Measurements from ENCODE around the gene TTC33. TPM values are rescaled to one million over a fixed set of nuclear protein-coding genes. Genes with fewer than 3 reads are reported as not detected.

Gene TTC33
- total RNA-seq, 1 donor from 2014 or later: 24.6 TPM

DNA sequence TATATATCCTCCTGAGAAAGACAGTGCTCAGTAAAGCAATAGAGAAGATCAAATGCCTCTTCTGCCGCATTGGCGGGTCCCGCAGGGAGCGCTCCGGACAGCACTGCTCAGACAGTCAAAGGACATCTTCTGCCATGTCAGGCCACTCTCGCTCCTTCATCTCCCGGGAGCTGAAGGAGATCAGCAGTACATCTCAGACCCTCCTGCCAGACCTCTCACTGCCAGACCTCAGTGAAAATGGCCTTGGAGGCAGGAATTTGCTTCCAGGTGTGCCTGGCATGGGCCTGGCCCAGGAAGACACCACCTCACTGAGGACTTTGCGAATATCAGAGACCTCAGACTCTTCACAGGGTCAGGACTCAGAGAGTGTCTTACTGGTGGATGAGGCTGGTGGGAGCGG, 63.9 kb downstream of the TTC33 start:
- no peak for DNase-seq (ENCODE audit: low spot score)
- H3K4me1 Mint-ChIP-seq (ENCODE audit: low read depth): peaks cover 38% of the 10 kb centered on the region
- H3K27me3 Mint-ChIP-seq (ENCODE audit: insufficient read depth): no peaks in the 10 kb centered on the region
- H3K27ac Mint-ChIP-seq: peak overlapping the region; percentile 41
- no peaks in the 10 kb centered on the region for H3K9me3 Mint-ChIP-seq
- peaks cover 63% of the 10 kb centered on the region for H3K36me3 Mint-ChIP-seq (ENCODE audit: low read depth)
- H3K4me3 Mint-ChIP-seq: no peak overlapping the region
- intact Hi-C loops (cut with micrococcal nuclease): no loop called here

DNA sequence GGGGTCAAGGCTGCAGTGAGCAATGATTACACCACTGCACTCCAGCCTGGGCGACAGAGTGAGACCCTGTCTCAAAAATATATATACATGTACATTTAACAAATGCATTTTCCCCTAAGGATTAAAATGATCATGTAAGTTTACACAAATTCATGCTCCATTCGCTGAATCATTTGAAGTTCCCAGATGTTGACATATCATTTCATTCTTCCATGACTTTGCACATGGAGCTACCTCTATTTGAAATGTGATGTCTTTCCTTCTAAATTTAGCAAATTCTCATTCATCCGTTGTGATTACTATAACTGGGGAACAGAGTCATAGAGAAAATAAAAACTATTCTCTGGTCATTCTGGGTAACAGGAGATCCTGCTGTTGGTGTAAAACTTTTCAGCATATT, 65.5 kb downstream of the TTC33 start:
- Mint-ChIP-seq H3K27me3 (ENCODE audit: insufficient read depth) (no peaks in the 10 kb centered on the region), H3K4me1 (ENCODE audit: low read depth) (peaks cover 54% of the 10 kb centered on the region), H3K4me3 (peak overlapping the region; percentile 31), H3K9me3 (no peaks in the 10 kb centered on the region), H3K27ac (peak overlapping the region; percentile 76), H3K36me3 (ENCODE audit: low read depth) (peaks cover 62% of the 10 kb centered on the region)
- DNase-seq (ENCODE audit: low spot score): no peak
- intact Hi-C loops (cut with micrococcal nuclease): no loop called here

DNA sequence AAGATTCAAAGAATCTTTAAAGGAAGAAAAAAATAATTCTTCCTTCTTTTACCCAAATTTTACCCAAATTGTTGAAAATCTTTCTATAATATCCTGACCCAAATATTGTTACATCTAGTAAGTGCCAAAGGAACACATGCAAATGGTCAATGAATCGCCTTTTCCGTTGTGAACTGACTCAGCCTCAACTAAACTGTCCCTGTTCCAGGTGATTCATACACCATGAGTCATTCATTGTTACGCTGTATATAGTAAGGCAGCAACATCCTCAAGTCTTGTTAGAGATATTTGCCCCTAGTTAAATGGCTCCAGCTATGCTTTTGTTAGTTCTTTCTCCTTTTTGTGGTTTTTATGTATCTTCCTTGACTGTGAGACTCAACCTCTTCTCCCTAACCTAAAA, 66.3 kb downstream of the TTC33 start:
- Mint-ChIP-seq H3K4me3 (peak overlapping the region; percentile 56), H3K4me1 (ENCODE audit: low read depth) (peaks cover 60% of the 10 kb centered on the region), H3K9me3 (no peaks in the 10 kb centered on the region), H3K27me3 (ENCODE audit: insufficient read depth) (no peaks in the 10 kb centered on the region), H3K36me3 (ENCODE audit: low read depth) (peaks cover 62% of the 10 kb centered on the region), H3K27ac (peak overlapping the region; percentile 91)
- DNase-seq (ENCODE audit: low spot score): no peak
- intact Hi-C loops (cut with micrococcal nuclease): loop anchor here (1.0 to 5.0 kb wide), 7 partner anchors 66 to 1512 kb away; partner anchors contain the start of gene TTC33

DNA sequence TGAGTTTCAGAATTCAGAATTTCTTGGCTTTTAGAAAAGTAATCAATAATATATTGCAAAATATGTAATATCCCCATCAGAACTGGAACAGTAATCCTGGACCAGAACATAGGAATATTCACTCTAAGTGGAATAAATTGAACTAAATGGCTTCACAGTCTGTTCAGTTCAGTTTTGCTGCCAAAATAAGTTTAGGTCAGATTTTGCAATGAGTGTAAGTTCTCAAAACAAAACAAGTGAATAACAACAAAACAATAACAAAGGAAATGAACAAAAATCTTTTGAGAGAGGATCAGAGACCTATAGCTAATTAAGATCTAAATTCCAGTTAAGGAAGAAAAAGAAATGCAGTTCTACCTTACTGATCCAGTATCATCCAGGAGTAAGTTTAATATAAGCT, 66.8 kb downstream of the TTC33 start:
- H3K4me1 Mint-ChIP-seq (ENCODE audit: low read depth): peaks cover 64% of the 10 kb centered on the region
- H3K36me3 Mint-ChIP-seq (ENCODE audit: low read depth): peaks cover 65% of the 10 kb centered on the region
- H3K27me3 Mint-ChIP-seq (ENCODE audit: insufficient read depth): no peaks in the 10 kb centered on the region
- intact Hi-C loops (cut with micrococcal nuclease): loop anchor here (1.0 to 5.0 kb wide), 19 partner anchors 10 to 1512 kb away; partner anchors contain the start of genes PTGER4 and TTC33
- H3K9me3 Mint-ChIP-seq: no peaks in the 10 kb centered on the region
- H3K4me3 Mint-ChIP-seq: peak overlapping the region; percentile 99
- H3K27ac Mint-ChIP-seq: peak overlapping the region; percentile 91
- no peak for DNase-seq (ENCODE audit: low spot score)

DNA sequence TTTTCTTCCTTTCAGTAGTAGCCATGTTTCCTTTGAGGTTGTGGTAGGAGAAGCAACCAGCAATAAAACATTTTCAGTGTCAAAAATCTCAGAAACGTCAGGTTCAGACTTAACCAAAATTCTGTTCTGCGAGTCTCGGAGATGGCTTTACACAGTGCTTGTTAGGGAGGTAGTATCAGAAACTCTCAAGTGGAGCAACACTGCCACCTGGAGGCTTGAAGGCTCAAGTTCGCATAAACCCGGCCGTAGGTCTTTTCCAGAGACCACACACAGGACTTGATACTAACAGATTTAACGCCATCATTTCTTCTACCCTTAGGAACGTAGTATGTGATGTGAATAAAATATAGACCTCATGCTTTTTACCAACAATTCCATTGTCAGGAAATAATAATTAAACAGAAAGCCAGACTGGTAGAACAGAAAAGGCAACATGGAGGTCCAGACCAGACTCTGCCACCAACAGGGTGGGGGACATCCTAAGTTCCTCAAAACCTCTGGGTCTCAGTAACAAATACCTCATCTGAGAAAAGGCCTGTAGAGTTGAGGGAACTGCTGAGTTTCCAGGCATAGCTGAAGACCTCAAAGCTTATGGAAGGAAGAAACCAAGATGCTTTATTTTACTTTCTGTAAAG, 67.5 kb downstream of the TTC33 start:
- peak overlapping the region; percentile 91 for H3K27ac Mint-ChIP-seq
- H3K9me3 Mint-ChIP-seq: no peaks in the 10 kb centered on the region
- peaks cover 71% of the 10 kb centered on the region for H3K4me1 Mint-ChIP-seq (ENCODE audit: low read depth)

DNA sequence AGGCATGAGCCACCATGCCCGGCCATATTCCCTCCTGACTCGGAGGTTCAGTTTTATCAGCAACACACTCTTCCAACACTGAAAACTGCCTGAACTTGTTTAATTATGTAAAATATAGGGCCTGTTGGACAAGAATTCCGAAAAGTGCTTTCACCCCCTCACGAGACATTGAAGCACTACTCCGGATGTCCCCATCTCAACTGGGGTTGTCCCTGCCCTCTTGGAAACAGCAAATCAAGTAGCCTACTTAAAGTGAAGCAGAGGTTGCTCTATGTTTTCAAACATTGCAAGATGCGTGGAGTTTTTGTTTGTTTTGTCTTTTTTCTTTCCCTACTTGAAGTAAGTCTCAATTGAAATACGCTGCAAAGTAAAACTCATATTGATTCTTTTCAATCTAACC, 68.4 kb downstream of the TTC33 start:
- H3K27ac Mint-ChIP-seq: peak overlapping the region; percentile 91
- DNase-seq (ENCODE audit: low spot score): no peak
- H3K27me3 Mint-ChIP-seq (ENCODE audit: insufficient read depth): no peaks in the 10 kb centered on the region
- peaks cover 76% of the 10 kb centered on the region for H3K4me1 Mint-ChIP-seq (ENCODE audit: low read depth)
- H3K9me3 Mint-ChIP-seq: no peaks in the 10 kb centered on the region
- H3K4me3 Mint-ChIP-seq: peak overlapping the region; percentile 99
- H3K36me3 Mint-ChIP-seq (ENCODE audit: low read depth): peaks cover 76% of the 10 kb centered on the region
- intact Hi-C loops (cut with micrococcal nuclease): loop anchor here (5.0 kb wide), 1 partner anchor 1510 kb away; no protein-coding TSS in a partner anchor

More for the DNA sequence above, 67.5 kb downstream of the TTC33 start:
- intact Hi-C loops (cut with micrococcal nuclease): loop anchor here (1.0 to 5.0 kb wide), 15 partner anchors 9 to 1511 kb away; partner anchors contain the start of gene PTGER4
- H3K27me3 Mint-ChIP-seq (ENCODE audit: insufficient read depth): no peaks in the 10 kb centered on the region
- H3K4me3 Mint-ChIP-seq: peak overlapping the region; percentile 99
- peak; percentile 81 for DNase-seq (ENCODE audit: low spot score)
- peaks cover 69% of the 10 kb centered on the region for H3K36me3 Mint-ChIP-seq (ENCODE audit: low read depth)

DNA sequence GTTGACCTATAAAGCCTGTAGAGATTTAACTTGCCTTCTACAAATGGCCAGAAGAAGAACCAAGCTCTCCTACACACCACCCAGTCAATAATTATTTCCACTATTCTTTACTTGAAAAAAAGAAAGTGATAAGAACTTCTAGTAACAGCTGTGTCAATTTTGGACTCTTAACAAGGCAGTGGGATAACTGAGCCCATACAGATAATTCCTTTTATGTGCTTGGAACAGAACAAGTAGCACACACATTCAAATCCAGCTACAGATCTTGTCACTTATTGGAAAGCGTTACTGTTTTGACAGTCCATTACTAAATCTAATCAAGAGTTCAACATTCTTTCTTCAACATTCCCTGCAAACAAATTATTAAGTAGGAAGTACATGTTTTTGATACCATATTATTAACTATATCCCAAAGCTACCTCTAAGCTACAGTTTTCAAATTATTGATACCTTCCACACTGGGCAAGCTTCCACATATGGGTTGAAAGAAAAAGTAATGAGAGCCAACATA, 69.7 kb downstream of the TTC33 start:
- Mint-ChIP-seq H3K27ac (peak overlapping the region; percentile 82), H3K4me1 (ENCODE audit: low read depth) (peaks cover 76% of the 10 kb centered on the region), H3K9me3 (no peaks in the 10 kb centered on the region), H3K27me3 (ENCODE audit: insufficient read depth) (no peaks in the 10 kb centered on the region), H3K4me3 (peak overlapping the region; percentile 99), H3K36me3 (ENCODE audit: low read depth) (peaks cover 78% of the 10 kb centered on the region)
- intact Hi-C loops (cut with micrococcal nuclease): loop anchor here (5.0 kb wide), 1 partner anchor 1509 kb away; no protein-coding TSS in a partner anchor
- no peak for DNase-seq (ENCODE audit: low spot score)

DNA sequence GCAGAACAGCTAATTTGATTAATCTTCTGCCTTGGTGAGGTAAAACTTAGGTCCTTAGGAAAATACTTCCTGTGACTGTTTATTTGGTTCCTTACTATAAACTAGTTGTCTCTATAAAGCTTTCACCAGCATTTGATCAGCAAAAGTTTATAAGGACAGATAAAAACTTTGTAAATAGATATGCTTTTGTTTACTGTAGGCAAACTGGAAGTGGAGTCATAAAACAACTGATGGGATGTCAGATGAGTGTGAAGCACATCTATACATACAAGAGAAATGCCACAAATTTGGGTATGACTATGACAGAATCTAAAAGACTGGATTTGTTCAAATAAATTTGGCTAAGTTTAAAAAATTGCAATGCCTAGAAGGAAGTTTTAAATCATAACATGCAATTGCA, 70.6 kb downstream of the TTC33 start:
- Mint-ChIP-seq H3K27me3 (ENCODE audit: insufficient read depth) (no peaks in the 10 kb centered on the region), H3K9me3 (no peaks in the 10 kb centered on the region), H3K36me3 (ENCODE audit: low read depth) (peaks cover 81% of the 10 kb centered on the region), H3K4me1 (ENCODE audit: low read depth) (peaks cover 70% of the 10 kb centered on the region), H3K27ac (peak overlapping the region; percentile 82), H3K4me3 (peak overlapping the region; percentile 99)
- intact Hi-C loops (cut with micrococcal nuclease): loop anchor here (5.0 kb wide), 1 partner anchor 1508 kb away; no protein-coding TSS in a partner anchor
- no peak for DNase-seq (ENCODE audit: low spot score)

DNA sequence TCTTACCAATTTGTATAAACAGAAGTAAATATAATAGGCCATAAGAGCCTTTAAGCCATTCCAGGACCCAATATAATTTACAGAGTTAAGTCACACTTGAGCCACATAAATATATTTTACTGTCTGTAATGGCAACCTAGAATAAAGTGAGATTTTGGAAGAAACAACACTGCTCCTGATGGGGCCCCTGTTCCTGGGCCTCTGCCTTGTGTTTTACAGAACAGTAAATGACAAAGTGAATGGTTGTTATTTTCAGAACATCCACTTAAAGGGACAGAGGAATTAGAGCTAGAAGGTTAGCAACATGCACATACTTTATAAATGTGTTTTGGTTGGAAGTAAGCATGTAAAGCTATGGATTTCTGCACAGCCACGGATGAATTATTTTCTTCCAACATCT, 72.5 kb downstream of the TTC33 start:
- intact Hi-C loops (cut with micrococcal nuclease): no loop called here
- no peak for DNase-seq (ENCODE audit: low spot score)
- no peaks in the 10 kb centered on the region for H3K9me3 Mint-ChIP-seq

DNA sequence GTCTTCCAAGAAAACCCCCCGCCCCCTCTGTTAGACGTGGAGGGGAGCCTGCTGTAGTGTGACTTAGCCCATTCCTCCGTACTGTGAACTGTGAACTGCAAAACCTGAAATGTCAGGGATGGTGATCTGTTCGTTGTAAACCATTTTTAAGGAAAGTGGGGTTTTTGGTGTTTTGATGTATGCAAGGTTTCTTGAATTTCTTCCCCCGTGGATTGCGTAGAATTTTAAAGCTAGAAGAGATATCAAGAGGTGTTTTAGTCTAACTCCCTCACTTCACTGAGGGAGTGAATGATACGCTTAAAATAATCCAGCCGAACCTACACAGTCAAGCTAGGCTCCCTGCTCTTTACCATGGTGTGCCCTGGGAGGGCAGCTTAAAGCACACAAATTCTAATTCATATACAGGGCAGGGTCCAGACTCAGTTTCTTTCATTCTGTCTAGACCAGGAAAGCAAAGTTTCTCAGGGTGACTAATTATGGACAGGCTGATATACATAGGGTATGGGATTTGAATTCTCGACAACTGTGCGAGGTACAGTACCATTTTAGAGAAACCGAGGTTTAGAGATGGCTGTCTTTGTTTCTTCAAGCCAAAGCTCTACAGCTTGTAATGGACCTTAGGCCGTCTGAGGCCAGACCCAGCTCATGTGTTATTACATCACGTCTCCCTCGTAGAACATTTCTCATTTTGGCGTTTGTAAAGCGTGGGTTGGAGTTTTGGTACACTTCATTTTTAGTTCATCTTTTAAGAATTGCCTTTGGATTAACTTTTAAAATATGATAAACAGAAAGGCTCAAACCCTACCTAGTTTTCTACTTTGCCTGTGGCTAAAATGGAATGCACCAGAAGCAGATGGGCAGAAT, 73.4 kb downstream of the TTC33 start:
- intact Hi-C loops (cut with micrococcal nuclease): no loop called here
- no peak for DNase-seq (ENCODE audit: low spot score)
- peaks cover 63% of the 10 kb centered on the region for H3K4me1 Mint-ChIP-seq (ENCODE audit: low read depth)
- H3K27me3 Mint-ChIP-seq (ENCODE audit: insufficient read depth): no peaks in the 10 kb centered on the region
- peak overlapping the region; percentile 99 for H3K4me3 Mint-ChIP-seq
- H3K9me3 Mint-ChIP-seq: no peaks in the 10 kb centered on the region
- H3K27ac Mint-ChIP-seq: peak overlapping the region; percentile 98
- peaks cover 64% of the 10 kb centered on the region for H3K36me3 Mint-ChIP-seq (ENCODE audit: low read depth)

More for the DNA sequence above, 72.5 kb downstream of the TTC33 start:
- Mint-ChIP-seq H3K36me3 (ENCODE audit: low read depth) (peaks cover 73% of the 10 kb centered on the region), H3K4me3 (peak overlapping the region; percentile 99), H3K27me3 (ENCODE audit: insufficient read depth) (no peaks in the 10 kb centered on the region), H3K27ac (peak overlapping the region; percentile 98), H3K4me1 (ENCODE audit: low read depth) (peaks cover 64% of the 10 kb centered on the region)

DNA sequence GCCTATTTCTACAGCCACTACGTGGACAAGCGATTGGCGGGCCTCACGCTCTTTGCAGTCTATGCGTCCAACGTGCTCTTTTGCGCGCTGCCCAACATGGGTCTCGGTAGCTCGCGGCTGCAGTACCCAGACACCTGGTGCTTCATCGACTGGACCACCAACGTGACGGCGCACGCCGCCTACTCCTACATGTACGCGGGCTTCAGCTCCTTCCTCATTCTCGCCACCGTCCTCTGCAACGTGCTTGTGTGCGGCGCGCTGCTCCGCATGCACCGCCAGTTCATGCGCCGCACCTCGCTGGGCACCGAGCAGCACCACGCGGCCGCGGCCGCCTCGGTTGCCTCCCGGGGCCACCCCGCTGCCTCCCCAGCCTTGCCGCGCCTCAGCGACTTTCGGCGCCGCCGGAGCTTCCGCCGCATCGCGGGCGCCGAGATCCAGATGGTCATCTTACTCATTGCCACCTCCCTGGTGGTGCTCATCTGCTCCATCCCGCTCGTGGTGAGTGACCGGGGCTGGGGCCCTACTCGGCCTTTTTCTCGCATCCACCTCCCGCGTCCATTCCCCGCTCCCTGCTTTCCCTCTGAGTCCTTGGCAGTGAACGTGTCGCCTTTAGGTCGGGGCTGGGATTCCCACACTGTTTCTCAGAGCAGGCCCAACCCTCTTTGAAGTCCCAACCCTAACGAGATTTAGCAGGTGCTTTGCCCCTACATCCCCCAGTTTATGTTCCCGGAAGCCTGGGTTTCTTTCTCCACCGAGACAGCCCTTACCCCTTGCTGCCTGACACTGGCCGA, 74.2 kb downstream of the TTC33 start:
- DNase-seq (ENCODE audit: low spot score): peak; percentile 41
- Mint-ChIP-seq H3K27ac (peak overlapping the region; percentile 99), H3K4me3 (peak overlapping the region; percentile 99), H3K27me3 (ENCODE audit: insufficient read depth) (no peaks in the 10 kb centered on the region), H3K9me3 (no peaks in the 10 kb centered on the region), H3K36me3 (ENCODE audit: low read depth) (peaks cover 60% of the 10 kb centered on the region), H3K4me1 (ENCODE audit: low read depth) (peaks cover 63% of the 10 kb centered on the region)
- intact Hi-C loops (cut with micrococcal nuclease): no loop called here

DNA sequence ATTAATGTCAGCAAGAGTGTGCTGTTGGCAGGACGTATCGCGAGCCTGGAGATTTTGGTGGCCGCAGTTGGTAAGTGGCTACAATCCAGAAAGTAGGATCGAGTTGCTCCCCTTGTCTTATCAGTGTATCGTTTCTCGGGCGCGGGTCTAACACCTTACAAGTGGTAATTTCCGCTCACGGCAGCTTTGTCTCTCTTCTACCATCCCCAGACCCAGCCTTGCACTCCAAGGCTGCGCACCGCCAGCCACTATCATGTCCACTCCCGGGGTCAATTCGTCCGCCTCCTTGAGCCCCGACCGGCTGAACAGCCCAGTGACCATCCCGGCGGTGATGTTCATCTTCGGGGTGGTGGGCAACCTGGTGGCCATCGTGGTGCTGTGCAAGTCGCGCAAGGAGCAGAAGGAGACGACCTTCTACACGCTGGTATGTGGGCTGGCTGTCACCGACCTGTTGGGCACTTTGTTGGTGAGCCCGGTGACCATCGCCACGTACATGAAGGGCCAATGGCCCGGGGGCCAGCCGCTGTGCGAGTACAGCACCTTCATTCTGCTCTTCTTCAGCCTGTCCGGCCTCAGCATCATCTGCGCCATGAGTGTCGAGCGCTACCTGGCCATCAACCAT, 74.9 kb downstream of the TTC33 start:
- Mint-ChIP-seq H3K27me3 (ENCODE audit: insufficient read depth) (no peaks in the 10 kb centered on the region), H3K4me1 (ENCODE audit: low read depth) (peaks cover 63% of the 10 kb centered on the region), H3K4me3 (peak overlapping the region; percentile 99), H3K36me3 (ENCODE audit: low read depth) (peaks cover 53% of the 10 kb centered on the region), H3K27ac (peak overlapping the region; percentile 99), H3K9me3 (no peaks in the 10 kb centered on the region)
- DNase-seq (ENCODE audit: low spot score): no peak
- intact Hi-C loops (cut with micrococcal nuclease): no loop called here

Measured in activated T-helper 1 cell treated with anti-CD3 and anti-CD28 coated beads, Interleukin-12 subunit alpha, Interleukin-12 subunit beta, Interleukin-2, Interleukin-4 antibody, amounts not matched to agents 30 ng/mL and 10 ng/mL and 1 ng/mL, durations not matched to agents 14 hours and 24 hours and 36 hours (primary cell).